Astrocyte (in vitro differentiated cells and primary cell): ENCODE data around the gene GDPD5. TPM values are rescaled to one million over a fixed set of nuclear protein-coding genes. Genes with fewer than 3 reads are reported as not detected.

Source experiments
- DNase-seq: peaks from one replicate; pipeline ENCODE4 v3.0.0-alpha.2; 2010; ENCODE audit warnings: low read depth
- FAIRE-seq: peaks from 2 replicates; lab custom pipeline; 2011; peaks lifted over from hg19 to GRCh38; lab: Jason Lieb, UNC
- H2AFZ ChIP-seq: 2 replicates; pipeline ENCODE4 v1.6.0; 2012; ENCODE audit warnings: low read depth, low read length, inconsistent platforms
- H3K27ac ChIP-seq: 2 replicates; pipeline ENCODE4 v1.5.1; 2011; ENCODE audit warnings: low read depth, low read length, inconsistent platforms
- H3K27me3 ChIP-seq: 2 replicates; pipeline ENCODE4 v1.6.0; 2011; ENCODE audit warnings: low read length, inconsistent platforms; ENCODE audit not compliant: insufficient read depth
- H3K36me3 ChIP-seq: 2 replicates; pipeline ENCODE4 v1.5.1; 2011; ENCODE audit warnings: low read length, inconsistent platforms; ENCODE audit not compliant: insufficient read depth
- H3K4me1 ChIP-seq: 2 replicates; pipeline ENCODE4 v1.5.1; 2011; ENCODE audit warnings: low read length, inconsistent platforms; ENCODE audit not compliant: insufficient read depth
- H3K4me2 ChIP-seq: 2 replicates; pipeline ENCODE4 v1.6.0; 2012; ENCODE audit warnings: low read length, inconsistent platforms
- H3K4me3 ChIP-seq: 2 replicates; pipeline ENCODE4 v1.5.1; 2011; ENCODE audit warnings: low read depth, mild to moderate bottlenecking, low read length, inconsistent platforms; ENCODE audit not compliant: insufficient read depth
- H3K79me2 ChIP-seq: 2 replicates; pipeline ENCODE4 v1.6.0; 2012; ENCODE audit warnings: mild to moderate bottlenecking, low read length, inconsistent platforms; ENCODE audit not compliant: insufficient read depth
- H3K9ac ChIP-seq: 2 replicates; pipeline ENCODE4 v1.6.0; 2012; ENCODE audit warnings: mild to moderate bottlenecking, low read length, inconsistent platforms
- H3K9me3 ChIP-seq: 2 replicates; pipeline ENCODE4 v1.5.1; 2012; ENCODE audit warnings: low read depth, mild to moderate bottlenecking, low read length, inconsistent platforms; ENCODE audit not compliant: insufficient read depth
- H4K20me1 ChIP-seq: 2 replicates; pipeline ENCODE4 v1.6.0; 2012; ENCODE audit warnings: low read length, inconsistent platforms; ENCODE audit not compliant: insufficient read depth
- H3K27ac Mint-ChIP-seq: one replicate; pipeline ENCODE4 v1.8.0; 2021; ENCODE audit warnings: mild to moderate bottlenecking, mixed read lengths; ENCODE audit not compliant: unreplicated experiment
- H3K27me3 Mint-ChIP-seq: one replicate; pipeline ENCODE4 v1.8.0; 2021; ENCODE audit warnings: low read depth, mixed read lengths; ENCODE audit not compliant: unreplicated experiment
- H3K36me3 Mint-ChIP-seq: one replicate; pipeline ENCODE4 v1.8.0; 2021; ENCODE audit warnings: low read depth, mixed read lengths; ENCODE audit not compliant: unreplicated experiment
- H3K4me1 Mint-ChIP-seq: one replicate; pipeline ENCODE4 v1.8.0; 2021; ENCODE audit warnings: low read depth, mixed read lengths; ENCODE audit not compliant: unreplicated experiment
- H3K4me3 Mint-ChIP-seq: one replicate; pipeline ENCODE4 v1.8.0; 2021; ENCODE audit warnings: mild to moderate bottlenecking, moderate library complexity, mixed read lengths; ENCODE audit not compliant: unreplicated experiment
- H3K9me3 Mint-ChIP-seq: one replicate; pipeline ENCODE4 v1.8.0; 2021; ENCODE audit warnings: mild to moderate bottlenecking, mixed read lengths; ENCODE audit not compliant: unreplicated experiment
- CTCF ChIP-seq: IDR thresholded peaks from 2 replicates; pipeline ENCODE4 v1.5.1; 2011; ENCODE audit warnings: low read depth, mild to moderate bottlenecking, inconsistent platforms, low read length, moderate library complexity; ENCODE audit not compliant: insufficient read depth
- EZH2 ChIP-seq: IDR thresholded peaks from 2 replicates; pipeline ENCODE4 v1.6.1; 2012; ENCODE audit warnings: mild to moderate bottlenecking, low read length, inconsistent platforms; ENCODE audit not compliant: insufficient read depth
- total RNA-seq: library from RNA; stranded (reverse); gene quantifications from 2 replicates; pipeline ENCODE4 v1.2.1, GENCODE V29; 2021

Gene GDPD5
- total RNA-seq, 1 donor from 2014 or later = 9.4 TPM

DNA sequence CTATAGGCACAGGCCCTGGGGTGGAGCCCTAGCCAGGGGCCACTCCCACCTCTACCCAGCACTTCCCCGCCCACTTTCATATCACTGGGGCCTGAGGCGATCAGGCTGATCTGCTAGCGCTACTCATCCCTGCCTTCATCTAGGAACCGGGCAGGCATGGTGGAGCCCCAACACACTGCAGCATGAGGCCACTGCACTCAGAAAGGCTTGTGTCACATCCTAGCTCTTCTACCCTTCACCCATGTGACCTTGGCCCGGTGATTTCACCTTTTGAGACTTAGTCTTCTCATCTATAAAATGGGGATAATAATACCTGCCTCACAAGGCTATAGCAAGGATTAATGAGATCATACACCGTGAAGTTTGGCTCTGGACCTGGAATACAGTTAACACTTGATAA is 18.1 kb upstream of the GDPD5 start:
- Mint-ChIP-seq H3K4me1 (peaks cover 5% of the 10 kb centered on the region), H3K27me3 (peaks cover 12% of the 10 kb centered on the region), H3K27ac (no peak overlapping the region), H3K9me3 (no peaks in the 10 kb centered on the region), H3K36me3 (no peaks in the 10 kb centered on the region), H3K4me3 (no peak overlapping the region)
- Histone ChIP-seq H3K27me3 (peaks cover 4% of the 10 kb centered on the region), H3K36me3 (no peaks in the 10 kb centered on the region), H3K4me1 (peaks cover 3% of the 10 kb centered on the region), H3K4me2 (no peak overlapping the region), H3K79me2 (no peaks in the 10 kb centered on the region), H3K4me3 (no peak overlapping the region), H3K9ac (no peak overlapping the region), H2AFZ (no peak overlapping the region), H3K9me3 (no peaks in the 10 kb centered on the region), H4K20me1 (no peaks in the 10 kb centered on the region), H3K27ac (no peak overlapping the region)
- no peak for DNase-seq
- no peak for FAIRE-seq
- no peak for TF ChIP-seq CTCF
- TF ChIP-seq EZH2 = no peak

GRCh38 chr11:75542088-75542438 is 16.3 kb upstream of the GDPD5 start:
- no peak for FAIRE-seq
- H3K27me3 ChIP-seq = peaks cover 4% of the 10 kb centered on the region

More at GRCh38 chr11:75542088-75542438, 16.3 kb upstream of the GDPD5 start:
- H3K4me1 ChIP-seq = peaks cover 4% of the 10 kb centered on the region
- no peak overlapping the region for H3K27ac ChIP-seq
- H3K36me3 ChIP-seq = no peaks in the 10 kb centered on the region
- no peaks in the 10 kb centered on the region for H4K20me1 ChIP-seq
- H3K36me3 Mint-ChIP-seq = peaks cover under 1% of the 10 kb centered on the region
- no peaks in the 10 kb centered on the region for H3K4me1 Mint-ChIP-seq
- H3K9ac ChIP-seq = no peak overlapping the region
- no peak overlapping the region for H3K4me2 ChIP-seq
- DNase-seq = no peak
- H3K27me3 Mint-ChIP-seq = peaks cover 23% of the 10 kb centered on the region
- no peak overlapping the region for H2AFZ ChIP-seq
- no peak overlapping the region for H3K4me3 ChIP-seq
- H3K9me3 Mint-ChIP-seq = peaks cover 2% of the 10 kb centered on the region
- TF ChIP-seq CTCF (no peak), EZH2 (no peak)
- H3K27ac Mint-ChIP-seq = peak overlapping the region; percentile 24
- no peak overlapping the region for H3K4me3 Mint-ChIP-seq
- no peaks in the 10 kb centered on the region for H3K79me2 ChIP-seq
- no peaks in the 10 kb centered on the region for H3K9me3 ChIP-seq
